ENCODE measurements around the gene GLRX. TPM values are rescaled to one million over a fixed set of nuclear protein-coding genes. Genes with fewer than 3 reads are reported as not detected.

Gene GLRX
- total and polyA plus RNA-seq, 8 donors = 21.8 to 98.1 (median 28.6) TPM

GRCh38 chr5:95824747-95825146, 2.2 kb upstream of the GLRX start:
- Histone ChIP-seq H3K27ac (peak overlapping the region; percentile 95 to 97), H3K4me3 (no peak overlapping the region), H3K4me1 (peaks cover 15 to 78% of the 10 kb centered on the region in 2 donors), H3K9me3 (no peaks in the 10 kb centered on the region), H3K36me3 (no peaks in the 10 kb centered on the region), H3K27me3 (no peaks in the 10 kb centered on the region)
- TF ChIP-seq CTCF (IDR thresholded peaks at IDR 0.05) = no peak
- intact Hi-C loops (cut with DNase I) = no loop called here
- no peak for DNase-seq
- ATAC-seq = no peak

- H3K36me3 ChIP-seq = no peaks in the 10 kb centered on the region
- peak in 2 of 4 donors; percentile 84 to 89 for DNase-seq
- intact Hi-C loops (cut with DNase I) = no loop called here
- TF ChIP-seq CTCF (IDR thresholded peaks at IDR 0.05) = no peak
- ATAC-seq = peak; percentile 41
- peaks cover 17 to 86% of the 10 kb centered on the region in 2 donors for H3K4me1 ChIP-seq
- H3K4me3 ChIP-seq = peak overlapping the region in 1 of 2 donors; percentile 83
- peak overlapping the region; percentile 95 to 97 for H3K27ac ChIP-seq
- no peaks in the 10 kb centered on the region for H3K9me3 ChIP-seq
- no peaks in the 10 kb centered on the region for H3K27me3 ChIP-seq
These were observed 1.4 kb upstream of the GLRX start for GRCh38 chr5:95823738-95824609.

GRCh38 chr5:95823218-95823737, 752 bp upstream of the GLRX start:
- Histone ChIP-seq H3K4me1 (peaks cover 23 to 90% of the 10 kb centered on the region in 2 donors), H3K9me3 (no peaks in the 10 kb centered on the region), H3K4me3 (peak overlapping the region in 1 of 2 donors; percentile 83), H3K27ac (peak overlapping the region; percentile 95 to 97), H3K27me3 (no peaks in the 10 kb centered on the region), H3K36me3 (no peaks in the 10 kb centered on the region)
- intact Hi-C loops (cut with DNase I) = no loop called here
- no peak for TF ChIP-seq CTCF (IDR thresholded peaks at IDR 0.05)
- no peak for DNase-seq
- no peak for ATAC-seq

- intact Hi-C loops (cut with DNase I) = no loop called here
- no peaks in the 10 kb centered on the region for H3K27me3 ChIP-seq
- H3K36me3 ChIP-seq = peaks cover 0 to 5% of the 10 kb centered on the region in 2 donors
- peak overlapping the region; percentile 78 to 83 for H3K4me3 ChIP-seq
- no peaks in the 10 kb centered on the region for H3K9me3 ChIP-seq
- TF ChIP-seq CTCF (IDR thresholded peaks at IDR 0.05) = no peak
- DNase-seq = peak; percentile 54 to 89 (median 64)
- peaks cover 33 to 90% of the 10 kb centered on the region in 2 donors for H3K4me1 ChIP-seq
- H3K27ac ChIP-seq = peak overlapping the region; percentile 95 to 97
- peak; percentile 75 for ATAC-seq
These were observed 434 bp downstream of the GLRX start for GRCh38 chr5:95822043-95822541.

All from left lung (tissue), 10 donors.